ENCODE measurements around the gene CERS6.
"Not testable (repeated sequence)": the region's sequence is repeated elsewhere in the genome, so short reads cannot be mapped to it uniquely, and the experiment has no call there.

GRCh38 chr2:168491728-168492127 lies 35.7 kb downstream of the CERS6 start:
- not testable (repeated sequence) for TF ChIP-seq CTCF (IDR thresholded peaks at IDR 0.05; ENCODE audit: poor library complexity, severe bottlenecking); EZH2 (IDR thresholded peaks at IDR 0.05; ENCODE audit: borderline replicate concordance, insufficient read depth, low read length, poor library complexity, severe bottlenecking); RAD21 (conservative IDR thresholded peaks at IDR 0.05); POLR2AphosphoS5 (IDR thresholded peaks at IDR 0.05); SMC3 (conservative IDR thresholded peaks at IDR 0.05; ENCODE audit: poor library complexity); REST (IDR thresholded peaks at IDR 0.05; ENCODE audit: borderline replicate concordance)
